ENCODE results near the gene APOD.
"Not testable (repeated sequence)": the region's sequence is repeated elsewhere in the genome, so short reads cannot be mapped to it uniquely, and the experiment has no call there.

Gene APOD

GRCh38 chr3:195583831-195584542, at the start of gene APOD:
TSS of gene APOD (minus strand) at chr3:195583940. CDS start at chr3:195579461, 4,479 bp downstream.
- no peak for DNase-seq (ENCODE audit: low read depth)

GRCh38 chr3:195633351-195633750, 49.6 kb upstream of the APOD start:
- DNase-seq (ENCODE audit: low read depth): not testable (repeated sequence)

- not testable (repeated sequence) for DNase-seq (ENCODE audit: low read depth)
Measured at GRCh38 chr3:195632501-195633185, 48.9 kb upstream of the APOD start.

DNA sequence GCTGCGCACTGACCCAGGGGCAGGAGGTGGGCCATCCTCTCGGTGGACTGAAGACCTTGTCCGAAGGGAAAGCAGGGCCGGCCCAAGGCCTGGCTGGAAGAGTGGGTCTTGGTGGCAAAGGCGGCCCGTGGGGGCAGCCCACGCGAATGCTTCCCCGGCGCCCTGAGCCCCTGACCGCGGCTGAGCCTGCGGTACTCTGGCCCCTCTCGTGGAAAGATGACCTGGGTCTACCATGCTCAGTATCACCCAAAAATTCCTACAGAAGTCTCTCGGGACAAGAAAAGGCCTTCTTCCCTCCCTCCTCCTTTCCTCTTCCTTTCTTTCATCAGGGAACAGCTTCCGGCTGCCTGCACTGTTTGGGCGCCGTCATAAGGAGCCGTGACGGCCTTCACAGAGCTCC, 48.3 kb upstream of the APOD start:
- not testable (repeated sequence) for DNase-seq (ENCODE audit: low read depth)

GRCh38 chr3:195630938-195631495, 47.3 kb upstream of the APOD start:
- not testable (repeated sequence) for DNase-seq (ENCODE audit: low read depth)

GRCh38 chr3:195630086-195630917, 46.6 kb upstream of the APOD start:
- not testable (repeated sequence) for DNase-seq (ENCODE audit: low read depth)

GRCh38 chr3:195629682-195630081, 45.9 kb upstream of the APOD start:
- not testable (repeated sequence) for DNase-seq (ENCODE audit: low read depth)

DNA sequence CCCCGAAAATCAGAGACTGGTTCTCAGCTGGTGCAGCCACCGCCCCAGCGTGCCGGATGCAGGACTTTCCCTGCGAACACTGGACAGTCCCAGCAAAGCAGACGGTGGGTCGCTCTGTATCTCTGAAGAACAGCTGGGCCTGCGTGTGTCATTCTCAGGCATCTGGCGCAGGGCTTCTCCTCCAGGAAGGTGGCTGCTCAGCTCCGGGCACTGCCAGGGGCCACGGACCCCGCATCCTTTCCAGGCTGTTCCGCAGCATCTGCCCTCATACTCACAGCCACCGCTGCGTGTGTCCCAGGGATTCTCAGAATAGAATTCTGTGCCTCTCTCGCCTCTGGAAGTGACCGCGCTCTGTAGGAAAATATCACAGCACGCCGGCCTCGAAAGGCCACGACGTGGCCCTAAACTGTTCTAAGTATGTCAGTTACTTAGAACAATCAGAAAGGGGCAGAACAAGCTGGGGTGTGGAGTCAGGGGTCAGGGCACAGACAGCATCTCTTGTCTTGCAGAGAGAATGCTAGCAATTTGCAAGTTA, 44.7 kb upstream of the APOD start:
- DNase-seq (ENCODE audit: low read depth): not testable (repeated sequence)

- not testable (repeated sequence) for DNase-seq (ENCODE audit: low read depth)
Measured at GRCh38 chr3:195627515-195628385, 44.0 kb upstream of the APOD start.

GRCh38 chr3:195624603-195625560, 41.1 kb upstream of the APOD start:
- not testable (repeated sequence) for DNase-seq (ENCODE audit: low read depth)

- not testable (repeated sequence) for DNase-seq (ENCODE audit: low read depth)
Measured at GRCh38 chr3:195624171-195624570, 40.4 kb upstream of the APOD start.

DNA sequence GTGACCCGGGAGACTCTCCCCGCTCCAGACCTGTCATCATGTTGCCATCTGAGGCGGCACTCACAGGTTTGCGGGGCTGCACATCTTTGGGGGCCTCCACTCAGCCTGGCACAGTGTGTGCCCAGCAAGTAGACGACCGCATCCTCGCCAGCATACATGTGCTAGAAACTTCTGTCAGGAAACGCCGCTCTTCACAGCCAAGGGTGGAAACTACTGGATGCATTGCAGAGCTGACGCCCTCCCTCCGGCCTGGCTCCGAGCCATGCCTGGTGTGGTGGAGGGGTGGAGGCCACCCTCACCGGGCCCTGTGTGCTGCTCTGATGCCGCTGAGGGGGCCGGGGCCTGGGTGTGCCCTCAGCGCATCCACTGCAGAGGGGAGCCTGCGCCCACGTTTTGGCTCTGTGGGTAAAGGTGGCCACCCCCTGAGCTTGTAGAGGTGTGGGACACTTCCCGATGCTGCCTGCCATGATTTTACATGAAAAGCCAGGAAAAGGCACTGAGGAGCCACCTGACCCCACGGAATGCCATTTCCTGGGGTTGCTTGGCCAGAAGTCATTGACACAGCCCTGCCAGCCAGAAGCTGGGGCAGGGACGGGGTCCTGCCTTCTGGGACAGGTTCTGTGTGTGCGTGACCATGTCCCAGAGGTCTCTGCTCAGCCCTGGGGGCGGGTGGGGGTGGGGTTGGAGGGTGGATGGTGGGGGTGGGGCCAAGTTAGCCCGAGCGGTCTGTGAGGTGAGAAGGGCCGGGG, 39.7 kb upstream of the APOD start:
- DNase-seq (ENCODE audit: low read depth): not testable (repeated sequence)

DNA sequence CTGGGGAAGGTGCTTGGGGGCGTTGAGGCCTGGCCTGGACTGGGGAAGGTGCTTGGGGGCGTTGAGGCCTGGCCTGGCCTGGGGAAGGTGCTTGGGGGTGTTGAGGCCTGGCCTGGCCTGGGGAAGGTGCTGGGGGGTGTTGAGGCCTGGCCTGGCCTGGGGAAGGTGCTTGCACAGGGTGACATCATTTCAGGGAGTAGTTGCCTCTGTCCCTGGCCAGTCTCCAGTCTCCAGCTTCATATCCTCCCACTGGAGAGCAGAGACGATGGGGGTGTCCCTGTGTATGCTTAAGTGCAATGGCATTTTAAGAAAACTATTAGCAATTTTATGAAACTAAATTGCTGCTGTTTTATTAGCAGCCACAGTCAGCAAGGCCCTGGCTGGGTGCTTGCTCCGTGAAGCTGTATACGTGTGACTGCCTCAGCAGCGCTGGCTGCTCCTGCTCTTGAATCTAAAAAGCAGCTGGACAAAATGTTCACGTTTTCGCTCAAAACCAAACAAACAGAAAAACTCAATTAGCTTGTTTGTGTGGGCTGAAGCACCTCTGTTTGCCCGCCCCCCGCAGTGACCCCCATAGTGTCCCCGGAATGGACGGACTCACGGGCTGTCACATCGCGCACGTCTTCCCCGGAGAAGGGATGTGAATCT, 38.9 kb upstream of the APOD start:
- DNase-seq (ENCODE audit: low read depth): not testable (repeated sequence)

DNA sequence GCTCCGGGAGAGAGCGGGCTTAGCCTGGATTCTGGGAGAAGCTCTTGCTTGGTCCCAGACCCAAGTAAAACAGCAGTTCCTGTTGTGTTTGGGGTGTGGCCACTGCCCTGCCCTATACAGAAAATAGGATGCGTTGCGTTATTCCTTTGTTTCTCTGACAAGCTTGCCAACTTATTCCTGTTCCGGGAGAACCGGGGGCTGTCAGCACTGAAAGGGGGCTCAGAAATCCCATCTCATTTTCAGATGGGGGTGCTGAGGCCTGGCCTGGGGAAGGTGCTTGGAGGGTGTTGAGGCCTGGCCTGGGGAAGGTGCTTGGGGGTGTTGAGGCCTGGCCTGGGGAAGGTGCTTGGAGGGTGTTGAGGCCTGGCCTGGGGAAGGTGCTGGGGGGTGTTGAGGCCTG, 38.3 kb upstream of the APOD start:
- not testable (repeated sequence) for DNase-seq (ENCODE audit: low read depth)

- DNase-seq (ENCODE audit: low read depth): not testable (repeated sequence)
Measured at GRCh38 chr3:195621095-195621494, 37.4 kb upstream of the APOD start.

DNA sequence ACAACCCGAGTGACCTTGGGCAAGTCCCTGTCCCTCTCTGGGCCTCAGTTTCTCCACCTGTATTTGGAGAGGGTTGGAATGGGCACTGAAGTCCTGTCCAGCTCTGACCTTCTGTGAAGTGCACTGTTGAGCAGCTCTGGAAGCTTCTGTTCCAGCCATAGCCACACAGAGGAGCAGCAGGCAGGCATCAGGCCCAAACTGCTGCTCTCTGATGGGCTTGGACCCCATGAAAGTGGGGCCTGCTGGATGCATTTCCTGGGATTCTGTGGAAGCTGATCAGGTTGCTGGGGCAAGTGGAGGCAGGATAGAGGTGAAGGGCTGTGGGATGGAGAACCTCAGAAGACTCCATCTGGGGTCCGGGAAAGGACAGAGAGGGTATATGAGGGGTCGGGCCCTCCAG, 36.7 kb upstream of the APOD start:
- not testable (repeated sequence) for DNase-seq (ENCODE audit: low read depth)

GRCh38 chr3:195619591-195620369, 36.0 kb upstream of the APOD start:
- DNase-seq (ENCODE audit: low read depth): not testable (repeated sequence)

Data from stimulated activated CD8-positive, alpha-beta memory T cell treated with anti-CD3 and anti-CD28 coated beads, Interleukin-15, amount 100 ng/mL, for 1 hour (primary cell).